DND-41 (cell line): ENCODE measurements around the gene ADAM10.

ENCODE experiments used
- ATAC-seq: fragments of 200-7000 bp; cut with Tn5 transposase; 3 replicates; pipeline ENCODE4 v1.9.1; 2021; ENCODE audit warnings: low read depth; ENCODE audit not compliant: insufficient read depth
- DNase-seq: peaks from one replicate; pipeline ENCODE4 v3.0.0-alpha.2; 2020
- H2AFZ ChIP-seq: 2 replicates; pipeline ENCODE4 v1.6.0; 2012; ENCODE audit warnings: low read depth, low read length
- H3K27ac ChIP-seq: 2 replicates; pipeline ENCODE4 v1.5.1; 2012; ENCODE audit warnings: low read length, inconsistent platforms
- H3K27me3 ChIP-seq: fragments of 200-600 bp; sonication (generic); 2 replicates; pipeline ENCODE4 v1.6.0; 2012; ENCODE audit warnings: low read length, mild to moderate bottlenecking, inconsistent platforms; ENCODE audit not compliant: insufficient read depth, poor library complexity
- H3K36me3 ChIP-seq: 2 replicates; pipeline ENCODE4 v1.5.1; 2012; ENCODE audit warnings: low read length, inconsistent platforms; ENCODE audit not compliant: insufficient read depth
- H3K4me1 ChIP-seq: 2 replicates; pipeline ENCODE4 v1.5.1; 2012; ENCODE audit warnings: mild to moderate bottlenecking, low read length; ENCODE audit not compliant: insufficient read depth
- H3K4me2 ChIP-seq: 2 replicates; pipeline ENCODE4 v1.6.0; 2012; ENCODE audit warnings: mild to moderate bottlenecking, moderate library complexity, low read length, inconsistent platforms; ENCODE audit not compliant: insufficient read depth
- H3K4me3 ChIP-seq, 2 experiments: fragments of 200-600 bp in 1 of 2; shearing (Covaris generic) in 1 of 2; 2 replicates each; pipeline ENCODE4 v1.5.1; 2012 to 2016; ENCODE audit warnings: inconsistent platforms in 2 of 2, low read length in 2 of 2, mild to moderate bottlenecking in 2 of 2, low read depth in 1 of 2, moderate library complexity in 1 of 2
- H3K79me2 ChIP-seq: 2 replicates; pipeline ENCODE4 v1.6.0; 2012; ENCODE audit warnings: low read length, inconsistent platforms; ENCODE audit not compliant: insufficient read depth
- H3K9ac ChIP-seq: 2 replicates; pipeline ENCODE4 v1.6.0; 2012; ENCODE audit warnings: low read depth, mild to moderate bottlenecking, inconsistent platforms, low read length, moderate library complexity
- H3K9me3 ChIP-seq: 2 replicates; pipeline ENCODE4 v1.5.1; 2012; ENCODE audit warnings: low read length, moderate library complexity, mild to moderate bottlenecking, inconsistent platforms; ENCODE audit not compliant: insufficient read depth, severe bottlenecking
- H4K20me1 ChIP-seq: 2 replicates; pipeline ENCODE4 v1.6.0; 2012; ENCODE audit warnings: low read length; ENCODE audit not compliant: insufficient read depth
- CTCF ChIP-seq: IDR thresholded peaks from 2 replicates; pipeline ENCODE4 v1.5.1; 2012; ENCODE audit warnings: borderline replicate concordance, low read length, moderate library complexity, mild to moderate bottlenecking; ENCODE audit not compliant: poor library complexity, severe bottlenecking; ENCODE audit errors: extremely low read depth
- EZH2 ChIP-seq: IDR thresholded peaks from 3 replicates; pipeline ENCODE4 v1.6.1; 2012; ENCODE audit warnings: borderline replicate concordance, low read depth, mild to moderate bottlenecking, moderate library complexity, low read length, inconsistent platforms; ENCODE audit not compliant: severe bottlenecking

Gene ADAM10

DNA sequence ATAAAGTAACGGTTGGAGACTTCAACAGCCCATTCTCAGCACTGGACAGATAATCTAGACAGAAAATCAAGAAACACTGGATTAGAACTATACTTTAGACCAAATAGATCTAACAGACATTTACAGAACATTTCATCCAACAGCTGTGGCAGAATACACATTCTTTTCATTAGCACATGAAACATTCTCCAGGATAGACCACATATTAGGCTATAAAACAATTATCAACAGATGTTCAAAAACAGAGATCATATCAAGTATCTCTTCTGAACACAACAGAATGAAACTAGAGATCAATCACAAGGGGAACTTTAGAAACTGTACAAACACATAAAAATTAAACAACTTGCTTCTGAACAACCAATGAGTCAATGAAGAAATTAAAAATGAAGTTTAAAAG is 133.3 kb downstream of the ADAM10 start:
- H3K27ac ChIP-seq = no peak overlapping the region
- H4K20me1 ChIP-seq = 0 out of 2 replicates have a peak, but pooled peaks cover 6% of the 10 kb centered on the region
- H3K9me3 ChIP-seq = peaks cover 14% of the 10 kb centered on the region

GRCh38 chr15:58611731-58612676 is 137.5 kb downstream of the ADAM10 start:
- Histone ChIP-seq H3K4me3 (no peak overlapping the region), H3K27me3 (no peaks in the 10 kb centered on the region), H4K20me1 (0 out of 2 replicates have a peak, but pooled peaks cover 6% of the 10 kb centered on the region), H2AFZ (no peak overlapping the region), H3K27ac (no peak overlapping the region), H3K4me2 (no peak overlapping the region), H3K4me1 (no peaks in the 10 kb centered on the region), H3K36me3 (peaks cover 78% of the 10 kb centered on the region), H3K9ac (no peak overlapping the region), H3K79me2 (peaks cover 16% of the 10 kb centered on the region), H3K9me3 (peaks cover 12% of the 10 kb centered on the region)
- no peak for DNase-seq
- 0 out of 3 replicates have a peak, but pooled peaks have one; percentile 36 for ATAC-seq
- TF ChIP-seq CTCF (no peak), EZH2 (no peak)

More for the DNA sequence above, 133.3 kb downstream of the ADAM10 start:
- Histone ChIP-seq H3K4me2 (no peak overlapping the region), H3K9ac (no peak overlapping the region), H2AFZ (no peak overlapping the region), H3K36me3 (peaks cover 74% of the 10 kb centered on the region), H3K79me2 (peaks cover 16% of the 10 kb centered on the region), H3K4me1 (no peaks in the 10 kb centered on the region), H3K4me3 (no peak overlapping the region), H3K27me3 (no peaks in the 10 kb centered on the region)
- DNase-seq = no peak
- no peak for ATAC-seq
- TF ChIP-seq EZH2 (no peak), CTCF (no peak)

DNA sequence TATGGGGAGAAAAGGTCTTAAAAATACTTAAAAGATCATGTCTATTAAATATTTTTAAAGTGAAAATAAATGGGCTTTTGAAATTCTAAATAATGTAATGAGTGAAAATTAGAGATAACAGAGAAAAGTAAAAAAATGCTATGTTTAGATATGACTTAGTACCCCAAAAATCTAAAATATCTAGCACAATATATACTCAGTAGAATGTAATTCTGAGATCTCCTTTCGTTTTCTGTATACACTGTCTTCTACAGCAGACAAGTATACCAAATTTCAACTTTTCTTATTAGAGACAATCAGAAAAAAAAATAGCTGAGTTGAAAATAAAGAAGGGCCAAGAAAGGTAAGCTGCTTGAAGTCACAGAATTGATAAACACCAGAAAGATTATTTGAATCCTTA is 140.8 kb downstream of the ADAM10 start:
- no peak overlapping the region for H3K9ac ChIP-seq
- ATAC-seq (no peak), DNase-seq (no peak)
- H3K36me3 ChIP-seq = peaks cover 66% of the 10 kb centered on the region
- H3K79me2 ChIP-seq = peaks cover 13% of the 10 kb centered on the region
- H3K27ac ChIP-seq = no peak overlapping the region
- H3K4me3 ChIP-seq = no peak overlapping the region
- H3K4me1 ChIP-seq = no peaks in the 10 kb centered on the region
- no peaks in the 10 kb centered on the region for H3K9me3 ChIP-seq
- no peak overlapping the region for H2AFZ ChIP-seq
- H3K4me2 ChIP-seq = no peak overlapping the region
- H3K27me3 ChIP-seq = no peaks in the 10 kb centered on the region
- H4K20me1 ChIP-seq = 0 out of 2 replicates have a peak, but pooled peaks cover 6% of the 10 kb centered on the region
- TF ChIP-seq EZH2 (no peak), CTCF (no peak)
